T-helper 1 cell (primary cell): Measurements from ENCODE around the gene LEAP2.

ENCODE experiments used
- DNase-seq, 5 donors: peaks; one replicate each; pipeline ENCODE4 v3.0.0-alpha.2; 2012 to 2020

LEAP2 gene

DNA sequence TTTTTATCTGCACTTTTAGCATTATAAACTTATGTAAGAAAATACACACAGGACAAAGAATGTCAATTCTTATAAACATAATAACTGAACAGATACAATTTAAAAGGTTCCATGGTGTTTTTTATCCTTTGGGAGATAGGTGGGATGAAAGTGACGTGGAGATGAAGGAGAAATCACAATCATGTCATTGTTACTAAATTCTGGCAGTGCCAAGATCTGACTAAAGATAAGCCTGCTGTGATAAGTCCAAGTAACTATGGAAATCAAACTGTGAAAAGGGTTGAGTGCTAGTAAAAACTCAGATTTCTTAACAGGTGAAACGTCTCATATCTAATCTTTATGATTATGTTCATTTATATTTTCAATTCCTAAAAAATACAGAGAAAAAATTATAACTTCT, 11.1 kb downstream of the LEAP2 start:
- no peak for DNase-seq

DNA sequence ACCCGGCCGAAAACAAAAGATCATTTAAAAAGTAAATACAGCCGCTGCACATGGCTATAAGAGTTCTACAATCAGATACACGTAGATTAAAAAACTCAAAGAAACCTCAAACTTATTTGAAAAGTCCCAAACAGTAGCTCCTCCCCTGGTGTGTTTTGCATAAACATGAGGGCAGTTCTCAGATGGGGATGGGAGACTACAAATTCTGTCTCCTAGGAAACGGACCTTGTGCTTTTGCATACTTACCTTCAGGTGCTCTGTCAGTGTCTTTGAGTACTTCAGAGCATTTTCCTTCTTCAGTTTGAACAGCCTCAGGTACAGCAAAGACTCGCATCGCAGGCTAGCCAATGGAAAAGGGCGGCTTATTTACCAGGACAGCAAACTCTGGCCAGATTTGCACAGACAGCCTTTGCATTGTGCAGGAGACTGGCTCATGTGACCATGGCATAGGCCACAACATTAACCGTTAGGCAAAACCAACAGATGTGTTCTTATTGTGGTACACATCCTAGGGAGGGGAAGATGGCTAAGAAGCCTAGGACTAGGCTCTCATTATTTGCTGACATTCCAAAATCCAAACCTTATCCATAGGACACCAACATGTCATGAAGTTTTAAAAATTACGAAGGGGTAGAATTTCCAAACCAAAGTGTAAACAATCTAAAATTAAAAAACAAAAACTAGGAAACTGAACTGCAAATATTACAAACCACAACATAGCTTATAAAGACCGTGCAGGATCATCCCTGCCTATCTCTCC, 12.8 kb downstream of the LEAP2 start:
- DNase-seq, result no peak

DNA sequence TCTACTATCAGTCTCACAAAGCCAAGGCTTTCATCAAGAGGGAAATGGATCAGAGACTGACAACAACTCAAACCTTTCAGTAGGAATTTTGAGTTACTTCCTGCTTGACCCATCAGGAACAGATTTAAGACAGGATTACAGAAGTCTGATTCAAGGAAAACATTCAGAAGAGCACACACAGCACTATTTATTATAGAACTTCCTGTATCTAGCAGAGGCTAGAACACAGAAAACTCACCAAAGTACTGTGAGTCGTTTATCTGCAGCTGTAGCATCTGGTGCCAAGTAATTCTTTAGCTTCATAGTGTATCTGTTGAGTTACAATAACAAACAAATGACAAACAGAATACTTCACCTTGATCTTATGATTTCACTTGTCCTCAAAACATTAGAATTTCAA, 13.8 kb downstream of the LEAP2 start:
- DNase-seq, result no peak

DNA sequence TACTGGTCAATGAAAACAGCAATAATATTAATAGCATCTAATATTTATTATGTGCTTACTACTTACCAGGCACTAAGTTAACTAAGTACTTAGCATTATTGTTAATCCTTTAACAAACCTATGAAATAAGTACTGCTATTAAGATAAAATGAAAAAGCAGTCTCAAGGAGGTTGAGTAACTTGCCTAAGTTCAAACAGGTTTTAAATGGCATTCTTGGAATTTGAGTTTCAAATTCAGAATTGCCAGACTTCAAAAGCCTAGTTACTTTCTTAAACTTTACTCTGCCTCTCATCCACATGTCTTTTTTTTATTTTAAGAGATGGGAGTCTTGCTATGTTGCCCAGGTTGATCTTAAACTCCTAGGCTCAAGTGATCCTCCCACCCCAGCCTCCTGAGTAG, 16.0 kb downstream of the LEAP2 start:
- no peak for DNase-seq

DNA sequence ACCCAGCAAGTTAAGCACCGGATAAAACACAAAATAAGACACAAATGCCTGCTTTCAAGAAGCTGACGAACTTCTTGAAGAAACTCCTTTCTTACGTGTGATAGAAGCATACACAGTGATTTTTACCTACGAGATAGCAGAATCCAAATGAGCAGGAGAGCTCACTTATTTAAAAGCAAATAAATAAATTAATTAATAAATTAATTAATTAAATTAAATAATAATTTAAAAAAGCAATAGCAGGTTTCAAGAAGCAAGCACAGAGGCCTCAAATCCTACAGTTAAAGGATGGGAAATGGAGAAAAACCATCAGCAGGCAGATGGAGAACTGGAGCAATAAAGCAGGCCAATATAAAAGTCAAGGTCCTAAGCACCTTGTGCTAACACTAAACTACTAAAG, 17.3 kb downstream of the LEAP2 start:
- no peak for DNase-seq

DNA sequence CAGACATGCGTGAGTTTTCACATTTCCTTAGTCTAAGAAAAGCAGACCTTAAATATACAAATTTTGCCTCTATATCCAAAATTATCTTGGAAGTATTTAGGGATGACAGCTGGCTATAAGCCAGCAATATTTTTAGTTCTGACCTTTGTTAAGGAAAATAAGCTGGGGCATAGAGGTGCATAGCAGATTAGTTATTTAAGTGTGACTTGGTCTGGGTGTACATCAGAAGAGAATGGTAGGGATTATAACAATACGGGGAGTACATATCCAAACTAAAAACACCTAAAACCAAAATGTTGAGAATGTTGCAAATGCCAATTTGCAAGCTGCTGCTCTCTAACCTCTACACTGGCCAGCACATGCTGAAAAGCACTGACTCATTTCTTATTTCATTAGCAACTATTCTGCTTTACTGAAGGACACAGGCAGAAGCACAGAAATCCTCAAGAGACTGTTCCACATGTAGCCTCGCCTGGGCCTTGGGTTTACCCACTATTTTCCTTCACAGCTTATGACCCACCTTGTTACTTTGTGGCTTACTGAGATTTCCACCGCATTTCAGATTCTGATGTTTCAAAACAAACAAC, 22.3 kb downstream of the LEAP2 start:
- DNase-seq, result no peak

DNA sequence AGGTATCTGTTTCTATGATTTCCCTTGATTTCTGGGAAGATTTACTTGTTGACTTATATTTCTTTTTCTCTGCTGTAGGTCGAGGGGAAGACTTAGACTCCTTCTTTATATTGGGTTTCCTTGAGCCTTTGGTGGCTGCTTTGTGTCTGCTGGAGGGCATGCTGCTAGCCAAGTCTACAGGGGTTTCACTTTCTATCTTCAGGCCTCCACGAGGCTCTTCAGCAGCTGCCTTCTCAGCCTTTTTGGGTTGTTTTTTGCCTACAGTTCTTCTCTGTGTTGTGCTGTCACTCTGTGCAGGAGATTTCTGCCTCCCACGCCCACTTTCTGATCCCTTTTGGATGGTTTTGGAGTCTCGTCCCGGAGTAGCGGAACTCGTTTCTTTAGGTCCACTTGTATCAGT, 23.2 kb downstream of the LEAP2 start:
- DNase-seq, result peak in 1 of 5 donors; percentile 8

DNA sequence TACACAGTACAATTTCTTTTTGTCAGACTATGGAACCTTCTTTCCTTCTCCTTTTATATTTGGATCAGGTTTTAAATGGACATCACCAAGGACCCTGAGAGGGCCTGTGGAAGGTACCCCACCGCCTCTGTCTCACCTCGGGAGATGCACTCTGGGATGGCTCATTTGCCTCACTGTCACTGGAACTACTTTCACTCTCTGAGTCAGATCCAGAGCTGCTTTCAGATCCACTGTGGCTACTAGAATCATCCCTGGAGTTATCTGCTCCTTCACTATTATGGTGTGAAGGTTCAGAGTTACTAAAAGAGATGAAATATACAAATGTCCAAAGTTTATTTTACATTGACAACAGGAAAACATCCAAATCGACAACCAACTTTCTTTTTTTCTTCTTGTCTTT, 24.6 kb downstream of the LEAP2 start:
- DNase-seq, result no peak

DNA sequence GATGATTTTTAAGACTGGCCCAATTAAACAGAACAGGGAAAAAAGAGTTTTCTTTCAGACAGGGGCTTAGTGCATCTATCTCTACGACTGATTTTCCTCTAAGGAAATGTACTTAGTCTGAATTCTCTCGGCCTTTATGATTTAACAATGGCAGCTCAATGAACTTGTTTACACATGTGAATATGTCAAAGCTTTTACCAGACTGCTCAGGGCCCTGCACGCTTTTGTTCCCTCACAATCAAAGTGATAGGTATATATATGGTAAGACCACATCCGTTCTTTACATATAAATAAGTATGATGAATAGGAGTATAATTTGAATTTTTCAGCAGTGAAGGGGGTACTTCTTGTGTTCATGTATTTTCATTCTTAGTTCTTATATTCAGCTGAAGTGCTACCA, 27.6 kb downstream of the LEAP2 start:
- DNase-seq, result no peak

DNA sequence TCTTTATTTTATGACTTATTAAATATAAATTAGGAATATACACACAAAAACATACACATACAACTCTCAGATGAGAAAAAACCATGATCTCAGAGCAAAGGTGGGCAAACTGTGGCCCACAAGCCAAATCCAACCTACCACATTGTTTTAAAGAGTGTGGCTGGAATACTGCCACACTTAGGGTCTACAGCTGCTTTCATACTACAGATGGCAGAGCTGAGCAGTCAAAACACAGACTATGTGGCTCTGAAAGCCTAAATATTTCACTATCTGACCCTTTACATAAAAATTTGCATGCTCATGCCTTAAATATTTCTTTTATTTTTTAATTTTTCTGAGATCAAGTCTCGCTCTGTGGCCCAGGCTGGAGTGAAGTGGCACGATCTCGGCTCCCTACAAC, 28.3 kb downstream of the LEAP2 start:
- DNase-seq, result no peak

DNA sequence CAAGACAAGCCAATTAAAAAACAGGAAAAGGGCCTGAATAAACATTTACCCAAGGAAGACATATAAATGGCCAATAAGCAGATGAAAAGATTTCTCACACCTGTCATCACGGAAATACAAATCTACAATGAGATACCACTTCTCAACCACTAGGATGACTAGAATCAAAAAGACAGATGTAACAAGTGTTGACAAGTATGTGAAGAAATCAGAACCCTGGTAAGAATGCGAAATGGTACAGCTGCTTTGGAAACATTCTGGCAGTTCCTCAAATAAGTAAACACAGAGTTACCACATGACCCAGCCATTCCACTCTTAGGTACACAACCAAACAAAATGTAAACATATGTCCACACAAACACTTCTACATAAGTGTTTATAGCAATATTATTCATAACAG, 32.5 kb downstream of the LEAP2 start:
- no peak for DNase-seq

DNA sequence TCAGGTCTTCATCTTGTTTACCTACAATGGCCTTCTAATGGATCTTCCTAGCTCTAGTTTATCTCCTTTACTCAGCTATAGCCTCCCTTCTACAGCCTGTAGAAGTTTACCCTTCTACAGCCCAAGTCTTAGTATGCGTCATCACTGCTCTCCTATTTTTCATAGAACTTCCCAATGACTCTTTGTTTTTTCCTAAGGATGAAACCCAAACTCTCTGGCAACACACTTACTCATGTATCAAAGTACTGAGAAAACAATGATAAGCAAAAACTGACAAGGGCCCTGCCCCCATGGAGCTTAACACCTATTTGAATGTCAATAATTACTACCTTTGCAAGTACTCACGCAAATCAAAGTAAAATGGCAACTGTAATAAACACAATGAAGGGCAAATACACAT, 33.7 kb downstream of the LEAP2 start:
- no peak for DNase-seq

DNA sequence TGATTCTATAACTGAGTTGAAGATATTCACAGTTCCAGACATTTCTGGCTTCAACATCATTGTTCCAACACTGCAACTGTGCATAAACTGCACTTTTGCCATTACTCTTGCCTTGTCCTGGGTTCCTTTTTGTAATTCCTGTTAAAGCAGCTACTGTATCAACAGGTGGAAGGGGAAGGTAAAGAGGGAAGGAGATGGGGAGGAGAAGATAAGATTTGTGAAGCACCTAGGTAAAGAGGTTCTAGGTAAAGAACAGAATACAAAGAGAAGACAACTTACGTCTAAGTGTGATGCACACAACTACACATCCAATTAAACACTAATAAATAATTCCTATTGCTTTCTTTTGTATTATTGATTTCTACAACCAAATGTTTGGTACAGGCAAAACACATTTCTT, 36.2 kb downstream of the LEAP2 start:
- DNase-seq, result no peak

DNA sequence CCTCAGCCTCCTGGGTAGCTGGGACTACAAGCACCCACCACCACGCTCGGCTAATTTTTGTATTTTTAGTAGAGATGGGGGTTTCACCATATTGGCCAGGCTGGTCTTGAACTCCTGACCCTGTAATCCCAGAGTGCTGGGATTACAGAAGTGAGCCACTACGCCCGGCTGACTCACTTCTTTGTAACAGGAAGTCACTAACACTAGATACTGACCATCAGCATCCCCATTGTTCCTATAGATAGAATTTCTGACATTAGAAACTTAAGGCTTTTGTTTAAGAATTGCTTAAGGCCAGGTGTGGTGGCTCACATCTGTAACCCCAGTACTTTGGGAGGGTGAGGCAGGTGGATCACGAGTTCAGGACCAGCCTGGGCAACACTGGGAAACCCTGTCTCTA, 42.2 kb downstream of the LEAP2 start:
- no peak for DNase-seq

DNA sequence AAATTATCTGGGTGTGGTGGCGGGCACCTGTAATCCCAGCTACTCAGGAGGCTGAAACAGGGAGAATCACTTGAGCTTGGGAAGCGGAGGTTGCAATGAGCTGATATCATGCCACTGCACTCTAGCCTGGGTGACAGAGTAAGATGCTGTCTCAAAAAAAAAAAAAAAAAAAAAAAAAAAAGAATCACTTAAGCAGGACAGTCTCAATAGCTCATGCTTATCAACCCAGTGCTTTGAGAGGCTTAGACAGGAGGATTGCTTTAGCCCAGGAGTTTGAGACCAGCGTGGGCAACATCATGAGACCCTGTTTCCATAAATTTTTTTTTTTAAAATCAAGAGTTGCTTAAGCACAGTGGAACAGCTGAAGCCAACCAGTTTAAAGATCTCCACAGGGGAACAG, 42.6 kb downstream of the LEAP2 start:
- no peak for DNase-seq
